ENCODE measurements around the gene NUP188.
"Not testable (repeated sequence)": the region's sequence is repeated elsewhere in the genome, so short reads cannot be mapped to it uniquely, and the experiment has no call there.

Gene NUP188

GRCh38 chr9:128946571-128947276 lies 775 bp upstream of the NUP188 start:
- no peak for DNase-seq

DNA sequence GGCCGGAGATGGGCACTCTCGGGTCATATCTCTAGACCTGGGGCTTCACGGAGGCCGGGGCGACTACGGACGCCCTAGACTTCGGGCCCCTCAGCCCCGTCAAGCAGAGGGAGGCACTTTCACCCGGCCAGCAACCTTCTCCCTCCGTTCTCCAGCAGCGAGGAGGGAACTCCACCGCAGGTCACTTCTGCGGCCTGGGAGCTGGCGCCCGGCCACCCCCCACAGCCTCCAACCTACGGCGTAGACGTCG lies 297 bp upstream of the NUP188 start:
- no peak for DNase-seq

DNA sequence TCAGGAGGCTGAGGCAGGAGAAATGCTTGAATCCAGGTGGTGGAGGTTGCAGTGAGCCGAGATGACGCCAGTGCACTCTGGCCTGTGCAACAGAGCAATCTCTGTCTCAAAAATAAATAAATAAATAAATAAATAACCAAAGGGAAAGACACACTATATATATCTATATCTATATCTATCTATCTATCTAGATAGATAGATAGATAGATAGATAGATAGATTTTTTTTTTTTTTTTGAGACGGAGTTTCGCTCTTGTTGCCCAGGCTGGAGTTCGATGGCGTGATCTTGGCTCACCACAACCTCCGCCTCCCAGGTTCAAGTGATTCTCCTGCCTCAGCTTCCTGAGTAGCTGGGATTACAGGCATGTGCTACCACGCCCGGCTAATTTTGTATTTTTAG lies 13.9 kb downstream of the NUP188 start:
- DNase-seq = not testable (repeated sequence)

DNA sequence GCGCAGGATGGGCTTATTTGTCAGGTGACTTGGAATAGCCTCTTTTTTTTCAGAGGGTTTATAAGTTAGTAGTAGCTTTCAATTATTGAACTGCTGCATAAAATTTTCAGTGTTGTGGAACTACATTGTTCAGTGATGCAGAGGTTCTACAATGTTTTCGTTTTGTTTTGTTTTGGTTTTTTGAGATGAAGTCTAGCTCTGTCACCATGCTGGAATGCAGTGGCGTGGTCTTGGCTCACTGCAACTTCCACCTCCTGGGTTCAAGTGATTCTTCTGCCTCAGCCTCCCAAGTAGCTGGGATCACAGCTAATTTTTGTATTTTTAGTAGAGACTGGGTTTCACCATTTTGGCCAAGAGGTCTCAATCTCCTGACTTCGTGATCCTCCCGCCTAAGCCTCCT lies 22.0 kb downstream of the NUP188 start:
- DNase-seq = no peak

- no peak for DNase-seq
Observed at GRCh38 chr9:128972956-128973355, 25.5 kb downstream of the NUP188 start.

- no peak for DNase-seq
Observed at GRCh38 chr9:128979111-128979510, 31.6 kb downstream of the NUP188 start.

DNA sequence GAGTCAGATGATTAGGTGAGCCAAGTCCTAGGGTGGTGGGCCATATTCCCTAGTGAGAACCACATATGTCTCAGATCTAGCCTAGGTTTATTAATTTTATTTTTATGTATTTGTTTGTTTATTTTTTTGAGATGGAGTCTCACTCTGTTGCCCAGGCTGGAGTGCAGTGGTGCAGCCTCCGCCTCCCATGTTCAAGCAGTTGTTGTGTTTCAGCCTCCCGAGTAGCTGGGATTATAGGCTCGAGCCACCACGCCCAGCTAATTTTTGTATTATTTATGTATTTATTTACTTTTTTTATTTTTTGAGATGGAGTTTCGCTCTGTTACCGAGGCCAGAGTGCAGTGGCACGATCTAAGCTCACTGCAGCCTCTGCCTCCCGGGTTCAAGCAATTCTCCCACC lies 36.0 kb downstream of the NUP188 start:
- DNase-seq = no peak

DNA sequence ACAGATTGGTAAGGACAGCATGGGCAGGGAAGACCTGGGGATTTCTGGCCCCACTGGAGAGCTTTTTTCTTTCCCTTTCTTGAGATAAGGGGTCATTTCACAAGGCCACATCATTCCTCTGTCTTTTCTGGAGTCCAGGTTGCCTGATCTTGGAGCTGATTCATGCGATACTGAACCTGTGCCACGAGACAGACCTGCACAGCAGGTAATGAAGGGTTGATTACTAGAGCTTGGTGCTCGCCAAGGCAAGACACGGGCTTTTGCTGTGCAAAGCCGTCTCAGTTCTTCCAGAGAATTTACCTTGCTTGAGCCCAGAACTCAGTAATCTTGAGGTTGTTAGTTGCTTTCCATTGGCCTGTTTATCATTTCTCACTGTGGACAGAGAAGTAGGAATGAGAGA lies 39.2 kb downstream of the NUP188 start:
- DNase-seq = no peak

DNA sequence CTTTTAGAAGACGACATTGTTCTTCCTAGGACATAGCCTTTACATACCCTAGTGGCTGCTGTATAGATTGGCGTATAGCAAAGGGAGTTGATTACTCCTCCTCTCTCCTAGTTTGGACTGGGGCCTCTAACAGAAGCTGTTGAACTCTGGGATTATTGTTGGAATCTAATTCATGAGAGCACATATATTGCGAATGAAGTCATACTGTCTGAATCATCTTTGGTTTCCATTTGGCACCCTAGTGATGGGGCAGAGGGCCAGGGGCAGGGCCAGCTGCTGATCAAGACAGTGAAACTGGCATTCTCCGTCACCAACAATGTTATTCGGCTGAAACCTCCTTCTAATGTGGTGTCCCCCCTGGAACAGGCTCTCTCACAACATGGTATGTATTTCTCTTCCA lies 40.3 kb downstream of the NUP188 start:
- DNase-seq = no peak

- DNase-seq = no peak
Observed at GRCh38 chr9:128992995-128993394, 45.5 kb downstream of the NUP188 start.

DNA sequence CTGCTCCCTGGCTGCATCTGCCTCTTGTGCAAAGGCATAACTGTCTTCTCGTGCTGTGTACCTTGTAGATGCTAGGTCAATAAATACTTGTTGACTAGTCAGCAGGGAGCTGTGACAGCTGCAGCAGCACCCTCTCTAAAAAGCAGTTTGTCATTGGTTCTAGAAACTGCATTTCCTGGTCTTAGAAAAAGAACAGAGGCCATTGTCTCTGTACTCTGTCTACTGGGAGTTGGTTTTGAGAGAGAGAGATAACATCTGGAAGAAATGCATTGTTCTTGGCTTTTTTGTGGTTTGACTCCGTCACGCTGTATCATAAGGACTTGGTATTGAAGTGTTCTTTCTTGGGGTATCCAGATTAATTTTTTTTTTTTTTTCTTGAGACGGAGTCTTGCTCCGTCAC lies 48.3 kb downstream of the NUP188 start:
- DNase-seq = no peak

DNA sequence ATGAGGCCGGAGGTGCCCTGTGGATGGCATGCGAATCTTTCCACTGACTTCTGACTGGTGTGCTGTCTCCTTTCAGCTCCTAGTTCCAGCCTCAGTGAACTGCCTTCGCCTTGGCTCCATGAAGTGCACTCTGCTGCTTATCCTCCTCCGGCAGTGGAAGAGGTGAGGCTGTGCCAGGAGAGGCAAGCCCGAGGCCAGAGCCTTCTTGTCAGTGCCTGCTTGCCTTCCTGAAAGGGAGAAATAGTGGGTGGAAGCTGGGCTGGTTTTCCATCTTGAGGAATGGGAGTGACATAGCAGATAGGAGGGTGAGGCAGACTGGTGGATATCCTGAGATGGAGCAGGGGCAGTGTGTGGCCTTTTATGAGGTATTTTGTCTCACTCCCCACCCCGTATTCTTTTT lies 51.0 kb downstream of the NUP188 start:
- no peak for DNase-seq

DNA sequence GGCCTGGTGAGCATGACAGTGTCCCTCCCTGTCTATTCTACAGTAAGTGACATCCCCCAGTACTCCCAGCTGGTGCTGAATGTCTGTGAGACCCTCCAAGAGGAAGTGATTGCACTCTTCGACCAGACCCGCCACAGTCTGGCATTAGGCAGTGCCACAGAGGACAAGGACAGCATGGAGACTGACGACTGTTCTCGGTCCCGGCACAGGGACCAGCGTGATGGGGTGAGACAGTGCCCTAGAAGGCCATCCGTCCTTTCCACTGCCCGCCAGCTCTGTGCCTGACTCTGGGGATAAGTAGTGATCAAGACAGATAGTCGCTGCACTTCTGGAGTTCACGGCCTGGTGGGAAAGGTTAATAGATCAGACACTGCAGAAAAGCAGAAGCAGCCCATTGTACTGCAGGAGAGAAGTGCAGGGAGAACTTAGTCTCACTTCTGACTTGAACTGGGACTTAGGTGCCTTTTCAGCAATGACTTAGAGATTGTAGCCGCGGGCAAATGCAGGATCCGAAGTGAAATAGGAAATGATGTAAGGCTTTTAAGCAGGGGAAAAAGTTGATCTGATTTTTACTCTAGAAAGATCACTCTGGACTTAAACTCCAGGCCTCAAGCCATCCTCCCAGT lies 52.2 kb downstream of the NUP188 start:
- no peak for DNase-seq

DNA sequence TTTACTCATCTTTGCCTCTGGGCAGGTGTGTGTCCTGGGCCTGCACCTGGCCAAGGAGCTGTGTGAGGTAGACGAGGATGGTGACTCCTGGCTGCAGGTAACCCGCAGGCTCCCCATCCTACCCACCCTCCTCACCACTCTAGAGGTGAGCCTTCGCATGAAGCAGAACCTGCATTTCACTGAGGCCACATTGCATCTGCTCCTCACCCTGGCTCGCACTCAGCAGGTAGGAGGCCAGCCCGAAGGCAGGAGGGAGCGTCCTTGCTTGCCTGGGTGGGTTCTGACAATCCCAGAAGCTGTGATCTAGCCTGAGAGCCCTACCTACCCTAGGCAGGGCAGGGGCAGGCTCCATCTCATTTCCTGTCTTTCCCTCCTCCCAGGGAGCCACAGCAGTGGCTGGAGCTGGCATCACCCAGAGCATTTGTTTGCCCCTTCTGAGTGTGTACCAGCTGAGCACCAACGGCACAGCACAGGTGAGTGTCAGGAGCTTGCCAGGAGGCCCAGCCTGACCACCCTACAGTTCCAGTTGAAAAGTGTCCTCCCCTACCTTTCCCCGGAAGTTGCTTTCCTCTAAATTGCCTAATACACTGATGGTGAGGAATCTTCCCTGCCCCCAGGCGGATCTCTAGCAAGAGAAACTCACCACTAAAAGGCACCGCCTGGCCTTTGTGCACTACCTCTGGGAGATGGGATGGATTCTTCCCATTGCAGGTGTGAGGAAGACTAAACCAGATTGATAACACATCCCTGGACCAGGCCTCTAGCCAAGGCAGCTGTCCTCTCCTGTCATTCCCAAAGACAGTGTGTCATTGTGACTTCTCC lies 54.2 kb downstream of the NUP188 start:
- DNase-seq = no peak

GRCh38 chr9:129002992-129003391 lies 55.5 kb downstream of the NUP188 start:
- DNase-seq = no peak

GRCh38 chr9:129004173-129004572 lies 56.7 kb downstream of the NUP188 start:
- not testable (repeated sequence) for DNase-seq

GRCh38 chr9:129005336-129005997 lies 58.0 kb downstream of the NUP188 start:
- DNase-seq = no peak

GRCh38 chr9:129006328-129007034 lies 59.0 kb downstream of the NUP188 start:
- DNase-seq = no peak

DNA sequence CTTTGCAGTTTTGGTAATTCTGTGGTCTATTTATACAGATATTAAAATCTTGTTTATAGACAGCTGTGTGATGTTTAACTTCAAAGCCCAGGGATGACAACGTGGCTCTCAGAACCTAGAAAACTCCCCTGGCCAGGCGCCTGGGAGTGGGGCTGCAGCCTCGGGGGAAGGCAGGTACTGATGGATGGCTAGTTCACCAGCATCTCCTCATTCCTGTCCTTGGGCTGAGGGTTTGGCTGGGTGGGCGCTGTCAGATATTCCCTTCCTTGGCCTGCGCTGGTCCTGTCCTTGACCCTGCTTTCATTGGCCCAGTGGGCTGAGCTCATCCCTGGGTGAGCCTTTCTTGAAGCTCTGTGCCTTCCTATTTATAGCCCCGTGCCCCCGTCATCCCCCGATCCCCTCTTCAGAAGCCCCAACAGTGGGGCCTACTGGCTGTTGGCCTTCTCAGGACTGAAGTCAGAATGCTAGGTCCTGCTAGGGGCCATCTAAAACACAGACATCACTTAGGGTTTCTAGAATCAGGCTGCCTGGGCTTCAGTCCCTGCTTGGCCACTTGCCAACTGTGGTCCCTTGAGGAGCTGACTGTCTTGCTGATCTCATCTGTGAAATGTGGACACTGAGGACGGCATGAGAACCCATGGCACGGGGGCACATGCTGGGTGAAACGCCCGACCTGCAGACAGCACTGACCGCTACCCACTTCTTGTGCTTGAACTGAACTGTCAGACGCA lies 59.7 kb downstream of the NUP188 start:
- DNase-seq = no peak

DNA sequence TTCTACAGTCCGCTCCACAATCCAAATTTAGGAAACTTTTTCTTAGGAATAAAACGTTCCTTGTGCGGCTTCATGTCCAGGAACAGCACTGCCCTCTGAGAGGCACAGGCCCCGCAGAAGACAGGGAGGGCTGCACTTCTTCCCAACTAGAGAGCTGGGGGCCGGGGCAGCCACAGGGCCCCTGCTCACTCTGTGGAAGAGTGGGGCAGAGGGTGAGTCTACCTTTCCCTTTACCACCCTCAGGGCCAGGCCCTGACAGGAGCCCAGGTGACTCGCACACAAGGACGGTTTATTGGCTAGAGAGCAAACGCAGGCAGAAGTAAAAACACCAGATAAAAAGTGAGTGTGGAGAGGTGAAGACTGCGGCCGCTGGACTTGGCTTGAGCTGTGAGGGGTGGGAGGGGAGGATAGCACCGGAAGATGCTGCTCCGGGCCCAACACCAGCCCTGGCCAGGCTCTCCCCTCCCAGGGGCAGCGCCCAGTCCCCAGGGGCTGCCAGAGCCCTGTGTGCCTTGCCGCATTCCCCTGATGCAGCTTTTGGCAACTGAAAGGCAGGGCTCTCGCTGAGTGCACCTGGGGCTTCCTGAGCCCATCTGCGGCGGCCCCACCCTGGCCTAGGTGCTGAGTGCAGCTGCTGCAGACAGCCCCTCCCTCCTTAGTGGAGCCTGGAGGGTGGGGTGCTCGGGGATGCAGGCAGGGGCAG lies 60.4 kb downstream of the NUP188 start:
- no peak for DNase-seq

DNA sequence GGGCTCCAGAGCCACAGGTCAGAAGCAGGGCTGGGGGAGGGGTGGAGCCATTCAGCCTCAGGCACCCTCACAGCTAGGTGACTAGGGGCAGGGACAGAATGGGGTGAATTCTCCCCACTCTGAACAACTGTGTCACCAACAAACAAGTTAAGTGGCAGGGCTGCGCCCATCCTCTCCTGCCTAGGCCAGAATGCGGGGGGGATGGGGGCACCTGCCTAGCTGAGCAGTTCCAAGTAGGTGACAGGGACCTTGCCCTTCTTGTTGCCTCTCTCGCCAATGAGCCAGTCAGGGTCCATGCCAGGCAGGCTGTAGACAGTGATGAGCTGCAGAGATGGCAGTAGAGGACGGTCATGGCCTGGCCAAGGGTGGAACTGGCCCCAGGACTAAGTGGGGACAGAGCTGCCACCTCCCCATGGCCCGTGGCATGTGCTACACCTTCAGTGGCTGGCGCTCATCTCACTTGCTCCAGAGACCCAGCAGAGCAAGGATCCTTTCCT lies 61.0 kb downstream of the NUP188 start:
- DNase-seq = no peak

All from NCI-H1048 (cell line).